HG03066 (cell line): ENCODE data around the gene SFRP4.

Experiments used
- ATAC-seq: cut with Tn5 transposase; IDR thresholded peaks from one replicate; pipeline ENCODE4 v1.9.1; 2021; ENCODE audit warnings: low read depth; ENCODE audit not compliant: unreplicated experiment

Gene SFRP4

DNA sequence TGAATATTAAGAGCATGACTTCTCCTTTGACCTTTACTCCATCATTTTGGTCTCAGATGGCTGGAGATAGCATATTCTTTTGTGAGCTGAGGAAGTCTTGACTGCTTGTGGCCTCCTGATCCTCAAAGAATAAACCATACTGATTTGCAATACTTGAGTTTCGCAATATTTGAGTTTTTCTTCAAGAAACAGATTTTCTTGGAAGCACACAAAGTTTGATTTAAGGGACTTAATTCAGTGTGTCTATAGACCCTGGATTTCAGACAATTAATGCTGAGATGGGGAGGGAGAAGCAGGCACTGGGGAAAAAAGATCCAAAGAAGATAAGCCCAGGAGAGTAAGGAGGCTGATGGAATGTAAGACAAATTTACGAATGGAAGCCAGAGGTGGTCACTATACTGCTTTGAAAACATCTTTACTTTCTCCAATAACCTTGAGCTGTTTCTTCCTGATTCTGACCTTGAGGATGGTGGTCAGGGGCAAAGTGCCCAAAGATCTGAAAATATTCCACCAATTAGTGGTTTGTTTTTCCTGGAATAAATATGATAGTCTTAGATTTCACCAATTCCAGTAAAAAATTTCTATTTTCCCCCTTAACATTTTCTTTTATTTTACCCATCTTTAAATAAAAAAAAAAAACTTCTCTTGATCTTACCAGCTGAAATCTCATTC is 11.3 kb upstream of the SFRP4 start:
- ATAC-seq, result no peak

DNA sequence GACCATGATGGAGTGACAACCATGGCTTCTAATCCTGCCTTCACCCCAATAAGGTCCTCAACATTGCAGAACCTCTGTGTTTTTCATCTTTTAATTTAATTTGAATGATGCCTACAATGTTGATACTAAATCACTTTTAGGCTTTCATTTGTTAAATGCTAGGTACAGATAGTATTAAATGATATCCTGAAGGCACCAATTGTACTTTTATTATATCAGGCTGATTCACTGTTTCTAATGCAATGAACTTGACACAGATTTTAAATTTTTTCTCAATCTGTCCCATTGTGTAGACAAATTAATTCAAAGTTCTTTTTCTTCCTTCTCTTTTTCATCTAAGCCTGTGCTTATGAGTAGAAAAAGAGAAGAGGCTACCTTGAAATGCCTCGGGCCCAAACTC is 9.0 kb upstream of the SFRP4 start:
- no peak for ATAC-seq

DNA sequence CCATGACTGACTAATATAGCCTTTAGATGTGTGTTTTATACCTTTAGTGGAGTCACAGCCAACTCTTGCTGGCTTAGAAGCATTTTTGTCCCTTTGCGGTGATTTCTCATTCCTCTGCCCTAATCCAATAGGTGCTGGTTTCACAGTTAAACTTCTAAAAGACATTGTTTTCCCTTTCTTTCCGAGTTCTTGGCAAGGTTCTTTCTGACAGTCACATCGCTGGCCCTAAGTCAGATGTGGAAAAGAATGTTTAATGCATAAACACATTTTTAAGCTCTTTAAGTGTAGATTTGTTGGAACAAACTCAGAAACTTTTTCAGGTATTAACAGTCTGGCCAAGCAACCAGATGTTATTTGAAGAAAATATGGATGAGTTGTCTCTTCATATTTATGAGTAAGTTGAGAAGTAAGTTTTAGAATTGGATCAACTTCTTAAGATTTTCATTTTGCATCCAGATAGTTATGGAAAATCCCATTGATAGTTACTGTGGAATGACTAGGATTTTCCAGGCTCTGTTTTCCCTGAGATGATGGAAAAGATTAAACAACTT is 7.9 kb upstream of the SFRP4 start:
- no peak for ATAC-seq

DNA sequence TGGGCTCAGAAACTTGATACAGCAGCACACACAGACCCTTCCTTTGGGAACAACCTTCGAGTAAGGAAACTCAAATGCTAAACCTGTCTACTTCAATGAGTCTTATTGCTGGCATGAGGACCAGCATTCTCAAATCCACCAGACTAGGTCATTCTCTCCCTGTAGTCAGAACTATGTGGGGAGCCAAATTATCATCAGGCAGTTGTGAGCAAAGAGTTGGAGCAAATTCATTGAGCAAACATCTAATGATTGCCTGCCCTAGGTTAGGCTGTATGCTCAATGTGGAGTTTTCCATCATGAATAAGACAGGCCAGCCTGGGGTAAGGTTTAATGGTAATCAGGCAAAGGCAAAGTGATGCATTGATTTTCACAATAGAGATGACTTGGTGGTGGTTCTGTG is 7.4 kb upstream of the SFRP4 start:
- no peak for ATAC-seq

DNA sequence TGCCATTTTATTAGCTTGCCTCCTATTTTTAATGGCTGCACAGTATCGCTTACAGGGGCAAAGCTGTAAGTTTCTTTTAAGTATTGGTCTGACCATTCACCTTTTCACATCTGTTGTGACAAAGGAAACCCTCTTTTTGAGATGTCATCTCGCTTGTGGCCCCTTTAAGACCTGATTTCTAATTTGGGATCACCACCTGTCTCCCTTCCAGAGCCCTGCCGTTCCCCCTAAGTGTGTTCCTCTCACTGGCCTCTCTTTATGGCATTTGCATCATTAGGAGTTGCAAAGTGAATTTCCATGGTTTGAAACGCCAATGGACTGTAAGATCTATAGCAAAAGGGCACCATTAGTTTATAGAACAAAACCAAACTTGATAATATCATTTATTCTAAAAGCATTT is 5.3 kb upstream of the SFRP4 start:
- no peak for ATAC-seq

DNA sequence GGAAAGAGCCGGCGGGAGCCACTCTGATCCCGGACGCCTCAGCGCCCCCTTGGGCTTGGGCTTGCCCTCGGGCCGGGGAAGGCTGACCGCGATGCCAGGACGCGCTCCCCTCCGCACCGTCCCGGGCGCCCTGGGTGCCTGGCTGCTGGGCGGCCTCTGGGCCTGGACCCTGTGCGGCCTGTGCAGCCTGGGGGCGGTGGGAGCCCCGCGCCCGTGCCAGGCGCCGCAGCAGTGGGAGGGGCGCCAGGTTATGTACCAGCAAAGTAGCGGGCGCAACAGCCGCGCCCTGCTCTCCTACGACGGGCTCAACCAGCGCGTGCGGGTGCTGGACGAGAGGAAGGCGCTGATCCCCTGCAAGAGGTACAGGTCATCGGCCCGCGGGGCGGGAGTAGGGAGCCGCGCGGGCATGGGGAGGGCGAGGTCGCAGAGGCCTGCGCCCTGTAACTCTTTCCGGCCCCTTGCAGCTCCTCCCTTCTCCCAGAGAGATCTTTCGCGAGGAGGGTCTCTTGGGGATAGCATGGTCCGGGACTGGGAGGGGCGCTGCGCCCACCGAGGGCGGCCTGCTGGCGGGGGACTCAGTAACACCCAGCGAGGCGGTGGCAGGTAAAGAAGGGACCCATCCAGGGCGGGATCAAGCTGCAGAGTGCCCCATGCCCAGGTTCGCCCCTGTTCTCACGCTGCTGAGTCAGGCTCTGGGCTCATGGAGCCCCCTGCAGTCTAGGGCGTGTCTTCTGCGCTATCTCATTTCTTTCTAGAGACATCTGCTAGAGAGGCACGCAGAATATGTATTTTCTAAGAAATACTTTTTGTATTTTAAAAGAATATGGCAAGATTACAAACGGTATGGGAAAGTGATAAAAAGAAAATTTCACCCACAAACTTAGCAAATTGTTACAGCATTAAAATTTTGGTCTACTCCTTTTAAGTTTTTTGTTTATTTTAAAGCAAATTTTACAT is 4.5 kb upstream of the SFRP4 start:
- peak; percentile 43 for ATAC-seq

DNA sequence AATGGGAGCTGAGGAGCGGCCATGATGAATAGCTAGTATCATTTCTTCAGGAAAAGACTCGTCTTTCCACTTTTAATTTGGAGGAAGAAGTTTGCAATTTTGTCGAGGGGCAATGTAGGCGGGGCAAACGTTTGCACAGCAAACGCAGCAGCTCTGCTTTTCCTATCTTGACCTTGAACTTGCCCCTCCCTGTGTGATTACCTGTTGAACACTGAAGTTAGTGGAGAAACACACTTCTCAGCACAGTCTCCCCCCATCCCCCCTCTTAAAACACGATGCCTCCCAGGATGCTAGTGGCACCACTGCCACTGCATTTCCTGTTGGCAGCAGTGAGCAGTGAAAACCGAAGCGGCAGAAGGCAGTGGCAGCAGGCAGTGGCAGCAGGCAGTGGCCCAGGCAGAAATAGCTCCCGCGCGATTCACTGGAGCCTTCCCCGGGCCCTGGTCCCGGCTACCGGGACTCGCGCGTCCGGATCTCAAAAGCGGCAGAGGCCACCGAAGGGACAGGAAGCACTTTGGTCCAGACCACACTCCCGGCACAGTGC is 3.8 kb upstream of the SFRP4 start, which contains the start of gene EPDR1:
Gene EPDR1, plus strand, starts transcription at position 336 of the 544 bp plus-strand sequence. CDS start 300 bp downstream, outside the sequence.
- ATAC-seq, result peak; percentile 35

DNA sequence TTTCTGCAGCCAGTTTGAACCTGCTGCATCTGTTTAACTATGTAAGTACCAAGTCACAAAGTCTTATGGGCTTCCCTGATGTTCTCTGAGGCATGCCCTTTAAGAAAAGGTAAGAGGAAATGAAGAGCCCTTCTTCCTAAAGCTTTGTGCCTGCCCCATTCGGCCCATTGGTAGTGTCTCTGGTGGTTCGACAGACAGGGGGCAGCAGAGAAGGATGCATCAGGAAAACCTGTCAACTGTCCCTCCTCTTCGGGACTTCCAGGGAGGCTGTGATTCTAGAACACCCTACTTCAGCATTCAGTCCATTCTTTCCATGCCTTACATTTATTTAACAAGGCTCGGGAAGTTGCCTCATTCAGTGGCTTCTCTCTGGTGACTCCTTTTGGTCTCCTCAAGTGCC is 1.9 kb upstream of the SFRP4 start:
- no peak for ATAC-seq

DNA sequence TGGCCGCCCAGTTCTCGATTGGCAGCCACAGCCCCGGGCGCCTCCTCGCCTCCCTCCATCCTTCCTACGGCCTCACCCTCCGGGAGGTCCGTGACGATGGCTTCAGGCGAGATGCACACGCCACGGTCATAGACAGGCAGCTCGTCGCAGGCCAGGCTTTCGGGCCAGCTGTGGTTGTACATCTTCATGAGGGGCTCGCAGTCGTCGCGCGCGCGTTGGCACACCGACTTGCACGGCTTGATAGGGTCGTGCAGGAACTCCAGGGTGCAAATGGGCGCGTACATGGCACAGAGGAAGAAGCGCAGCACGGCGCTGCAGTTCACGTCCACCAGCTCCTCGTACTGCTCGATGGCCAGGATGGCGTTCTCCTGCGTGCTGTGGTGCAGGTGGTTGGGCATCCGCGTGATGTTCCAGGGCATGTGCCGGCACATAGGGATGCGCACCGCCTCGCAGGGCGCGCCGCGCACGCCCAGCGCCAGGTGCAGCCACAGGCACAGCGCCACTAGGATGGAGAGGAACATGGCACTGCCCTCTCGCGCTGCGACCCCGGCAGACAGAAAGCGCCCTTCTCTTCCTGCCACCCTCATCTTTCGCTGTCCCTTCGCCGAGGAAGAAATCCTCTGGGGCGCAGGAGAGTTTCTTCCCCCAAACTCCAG is 472 bp downstream of the SFRP4 start:
- ATAC-seq, result no peak

DNA sequence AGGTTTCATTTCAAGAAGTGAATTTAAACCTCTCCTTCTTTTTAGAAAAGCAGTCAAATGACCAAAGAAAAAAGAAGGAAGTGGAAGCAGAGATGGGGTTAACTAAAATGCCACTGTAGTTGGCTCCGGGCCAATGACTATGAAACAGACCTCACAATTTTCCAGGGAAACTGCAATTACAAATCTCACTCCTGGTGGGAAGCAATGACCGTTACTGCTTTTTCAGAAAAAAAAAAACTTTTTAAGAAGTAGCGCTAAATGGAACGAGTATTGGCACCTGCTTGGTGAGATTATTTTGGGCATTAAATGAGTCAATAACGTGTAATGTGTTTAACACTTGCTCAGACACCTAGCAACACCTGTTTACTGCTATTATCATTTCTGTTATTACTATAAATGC is 1.2 kb downstream of the SFRP4 start:
- no peak for ATAC-seq

DNA sequence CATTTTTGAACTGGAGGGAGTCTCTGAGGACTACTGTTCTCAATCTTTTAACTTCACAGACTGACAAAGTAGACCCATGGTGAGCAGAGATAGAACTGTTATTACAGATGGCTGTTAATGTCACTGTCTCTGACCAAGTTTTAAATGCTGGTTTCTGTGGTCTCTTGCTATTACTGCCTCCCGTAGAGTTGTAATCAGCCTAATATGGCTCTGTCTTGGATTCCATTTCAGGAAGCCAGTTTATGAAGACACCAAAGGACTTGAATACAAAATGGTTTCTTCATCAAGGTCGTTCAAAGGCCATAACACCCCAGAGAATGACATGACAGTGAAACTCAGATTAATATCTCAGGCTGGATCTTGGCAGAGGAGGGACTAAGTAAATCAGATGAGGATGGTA is 3.9 kb downstream of the SFRP4 start:
- ATAC-seq, result no peak

DNA sequence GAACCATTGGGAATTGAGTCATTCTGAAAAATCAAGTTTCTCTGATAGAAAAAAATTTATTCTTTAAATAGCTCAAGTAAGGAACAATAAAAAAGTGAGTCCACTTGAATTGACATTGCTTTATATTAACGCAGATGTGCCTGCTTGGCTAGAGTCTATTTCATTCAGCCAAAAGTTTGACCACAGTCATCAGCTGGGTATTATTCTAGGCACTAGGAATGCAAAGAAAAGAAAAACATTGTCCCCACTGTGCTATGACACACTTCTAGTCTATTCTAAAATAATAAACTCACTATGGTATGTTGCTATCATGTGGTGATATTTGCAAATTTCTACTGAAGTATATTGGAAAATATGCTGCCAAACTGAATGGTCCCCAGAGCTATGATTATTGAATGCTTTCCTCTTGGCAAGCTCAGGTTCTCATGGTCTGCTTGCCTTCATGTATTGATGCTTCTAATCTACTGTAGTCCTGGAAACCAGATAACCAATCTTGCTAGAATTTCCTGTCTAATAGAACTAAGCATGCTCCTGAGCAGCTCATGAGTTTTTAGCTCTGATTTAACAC is 8.3 kb downstream of the SFRP4 start:
- no peak for ATAC-seq

DNA sequence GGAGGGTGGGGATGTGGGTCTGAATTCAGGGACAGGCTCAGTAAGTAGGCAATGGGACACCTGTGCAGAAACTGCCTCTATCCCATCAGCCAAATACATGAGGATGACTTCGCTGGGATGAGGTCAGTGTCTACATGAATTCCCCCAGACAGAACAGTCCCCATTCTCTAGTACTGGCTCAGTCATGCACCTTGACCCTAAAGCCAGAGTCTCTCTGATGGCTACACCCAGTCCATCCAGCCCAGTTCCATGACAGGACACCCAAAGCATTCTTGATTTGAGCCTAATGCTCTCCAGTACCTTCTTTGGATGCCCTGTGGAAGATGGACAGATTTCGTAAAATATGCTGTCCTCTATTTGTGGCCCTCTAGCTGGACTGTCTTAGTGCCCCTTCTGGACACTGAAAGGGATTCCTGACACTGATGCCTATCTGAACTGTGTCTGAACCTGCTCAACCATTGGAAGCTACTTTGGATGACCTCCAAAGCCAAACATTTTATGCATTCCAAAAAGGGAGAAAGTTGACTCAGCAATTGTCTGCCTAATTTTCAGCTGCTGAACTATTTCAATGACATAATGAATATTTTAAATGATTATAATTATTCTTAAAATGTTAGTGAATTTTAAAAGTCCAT is 14.6 kb downstream of the SFRP4 start:
- no peak for ATAC-seq

DNA sequence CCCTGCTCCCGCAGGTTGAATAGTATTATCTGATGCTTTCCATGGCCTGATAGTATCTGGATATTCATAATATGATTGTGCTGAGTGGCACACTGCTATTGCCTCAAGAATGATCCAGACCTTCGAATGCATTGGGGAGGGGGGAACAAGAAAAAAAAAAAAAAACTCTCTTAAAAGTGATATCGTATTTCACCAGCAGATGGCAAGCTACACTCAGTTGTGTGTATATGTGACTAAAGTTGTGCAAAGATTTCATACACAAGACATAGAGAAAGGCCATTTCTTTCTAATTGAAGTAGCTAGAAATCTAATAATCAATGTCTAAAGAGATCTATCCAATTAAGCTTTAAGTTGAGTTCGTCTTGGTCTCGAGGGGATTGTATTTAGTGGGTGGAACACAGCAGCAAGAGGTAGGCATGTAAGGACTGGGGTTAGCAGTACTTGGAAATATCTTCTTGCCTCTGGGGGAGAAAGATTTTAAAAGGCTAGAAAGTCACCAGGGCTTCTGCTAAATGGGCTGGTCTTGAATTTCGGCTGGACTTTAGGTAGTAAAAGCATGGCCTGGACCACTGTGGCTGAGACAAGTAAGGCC is 15.3 kb downstream of the SFRP4 start:
- no peak for ATAC-seq

DNA sequence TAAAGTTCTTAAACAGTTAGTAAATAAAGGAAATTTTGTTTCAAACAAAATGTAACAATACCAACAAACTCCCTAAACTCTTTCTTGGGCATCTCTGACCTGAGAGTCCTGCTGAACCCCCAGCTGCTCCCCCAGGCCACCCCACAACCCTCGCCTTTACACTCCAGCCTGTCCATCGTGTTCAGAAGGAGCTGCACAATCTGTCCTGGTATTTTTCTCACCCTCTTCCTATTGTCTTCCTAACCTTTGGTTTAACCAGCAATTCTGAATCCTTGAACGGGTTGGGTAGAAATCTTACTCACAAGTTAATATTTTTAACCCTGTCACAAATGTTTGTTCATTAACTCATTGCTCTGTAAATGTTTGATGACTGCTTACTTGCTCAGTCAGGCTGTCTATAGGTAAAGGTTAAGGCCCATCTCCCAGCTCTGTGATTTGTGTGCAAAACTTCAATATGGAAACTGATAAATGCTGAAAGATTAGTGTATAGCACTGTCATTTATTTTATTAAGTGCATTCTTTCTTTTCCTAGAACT is 16.8 kb downstream of the SFRP4 start:
- ATAC-seq, result no peak

DNA sequence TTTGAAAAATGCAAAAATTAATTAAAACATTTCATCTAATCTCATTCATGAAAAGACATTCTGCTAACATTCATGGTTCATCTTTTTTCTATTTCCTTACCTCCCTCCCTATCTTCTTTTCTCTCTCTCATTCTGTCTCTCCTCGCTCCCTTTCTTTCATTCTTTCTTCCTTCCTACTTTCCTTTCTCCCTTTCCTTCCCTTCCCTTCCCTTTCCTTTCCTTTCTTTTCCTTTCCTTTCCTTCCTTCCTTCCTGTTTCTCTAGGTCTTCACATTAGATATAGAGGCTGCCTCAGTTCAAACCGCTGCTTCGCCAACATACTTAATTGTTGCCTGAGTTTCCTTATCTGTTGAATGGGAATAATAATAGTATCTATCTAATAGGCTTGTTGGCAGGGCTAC is 21.9 kb downstream of the SFRP4 start:
- ATAC-seq, result no peak

DNA sequence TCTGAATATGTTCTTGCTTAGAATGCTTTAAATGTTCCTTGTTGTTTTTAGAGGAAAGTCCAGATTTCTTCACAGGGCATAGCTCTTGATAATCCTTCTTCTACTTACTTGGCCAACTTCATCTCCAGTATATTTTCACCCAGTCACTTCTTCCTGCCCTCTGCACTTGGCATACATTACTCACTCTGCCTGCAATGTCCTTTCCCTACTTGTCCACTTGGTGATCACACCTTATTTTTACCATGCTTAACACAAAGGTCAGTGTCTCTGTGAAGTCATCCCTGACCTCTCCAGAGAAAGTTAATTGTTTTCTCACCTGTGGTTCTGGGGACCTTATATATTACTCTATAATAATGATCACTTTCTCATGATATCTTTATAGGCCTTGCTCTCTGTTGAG is 23.3 kb downstream of the SFRP4 start:
- no peak for ATAC-seq

DNA sequence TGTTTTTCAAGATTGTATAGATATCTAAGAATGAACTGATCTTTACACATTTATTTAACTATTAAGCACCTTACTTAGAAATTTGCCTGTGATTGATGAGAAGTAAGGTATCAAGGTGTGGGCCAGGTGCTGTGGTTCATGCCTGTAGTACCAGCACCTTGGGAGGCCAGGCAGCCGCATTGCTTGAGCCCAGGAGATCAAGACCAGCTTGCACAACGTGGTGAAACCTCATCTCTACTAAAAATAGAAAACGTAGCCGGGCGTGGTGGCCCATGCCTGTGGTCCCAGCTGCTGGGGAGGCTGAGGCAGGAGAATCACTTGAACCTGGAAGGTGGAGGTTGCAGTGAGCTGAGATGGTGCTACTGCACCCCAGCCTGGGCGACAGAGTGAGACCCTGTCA is 34.5 kb downstream of the SFRP4 start:
- no peak for ATAC-seq
